Natural killer cell (primary cell): ENCODE data around the gene SERPINA12. TPM values are rescaled to one million over a fixed set of nuclear protein-coding genes. Genes with fewer than 3 reads are reported as not detected.

Experiments used
- ATAC-seq, 3 donors: fragments of 150-1000 bp in 2 of 3; fragments of 200-7000 bp in 1 of 3; cut with Tn5 transposase; 1 replicate in 1 of 3; 2 replicates in 2 of 3; pipeline ENCODE4 v1.10.0; 2021; ENCODE audit warnings: mild to moderate bottlenecking in 2 of 3, moderate library complexity in 2 of 3
- DNase-seq, 2 donors: peaks; one replicate each; pipeline versions ENCODE4 v3.0.0 to v3.0.0-alpha.2; 2013 to 2021; ENCODE audit warnings: mixed read lengths in 1 of 2
- H3K27ac ChIP-seq: one replicate; pipeline ENCODE4 v1.5.1; 2013; ENCODE audit warnings: mild to moderate bottlenecking, low read length
- H3K27me3 ChIP-seq: one replicate; pipeline ENCODE4 v1.6.1; 2013; ENCODE audit warnings: low read length; ENCODE audit not compliant: control insufficient read depth, insufficient read depth
- H3K36me3 ChIP-seq: one replicate; pipeline ENCODE4 v1.6.1; 2013; ENCODE audit warnings: low read length; ENCODE audit not compliant: control insufficient read depth, insufficient read depth
- H3K4me1 ChIP-seq: one replicate; pipeline ENCODE4 v1.6.1; 2013; ENCODE audit warnings: low read length; ENCODE audit not compliant: control insufficient read depth, insufficient read depth
- H3K4me3 ChIP-seq: one replicate; pipeline ENCODE4 v1.5.1; 2013; ENCODE audit warnings: low read length
- H3K9me3 ChIP-seq: one replicate; pipeline ENCODE4 v1.6.1; 2013; ENCODE audit warnings: low read length; ENCODE audit not compliant: control insufficient read depth, insufficient read depth
- H3K27ac Mint-ChIP-seq, 2 donors: one replicate each; pipeline ENCODE4 v1.8.0; 2022; ENCODE audit warnings: mild to moderate bottlenecking in 2 of 2, mixed read lengths in 2 of 2, moderate library complexity in 1 of 2
- H3K27me3 Mint-ChIP-seq, 2 donors: one replicate each; pipeline ENCODE4 v1.8.0; 2022; ENCODE audit warnings: low read depth in 2 of 2, mixed read lengths in 2 of 2
- H3K36me3 Mint-ChIP-seq: one replicate; pipeline ENCODE4 v1.8.0; 2022; ENCODE audit warnings: mixed read lengths
- H3K4me1 Mint-ChIP-seq, 2 donors: one replicate each; pipeline ENCODE4 v1.8.0; 2022; ENCODE audit warnings: mixed read lengths in 2 of 2
- H3K4me3 Mint-ChIP-seq: one replicate; pipeline ENCODE4 v1.8.0; 2022; ENCODE audit warnings: mild to moderate bottlenecking, moderate library complexity, mixed read lengths
- H3K9me3 Mint-ChIP-seq, 2 donors: one replicate each; pipeline ENCODE4 v1.8.0; 2022; ENCODE audit warnings: mixed read lengths in 2 of 2
- WGBS: methylation state at CpG from one replicate; pipeline ENCODE4 v1.1.7; 2013; ENCODE audit warnings: missing lambda C conversion rate; ENCODE audit not compliant: insufficient coverage; 5-methylcytosine and 5-hydroxymethylcytosine counted together
- intact Hi-C: fragments of 100-400 bp; cut with micrococcal nuclease; formaldehyde crosslinking; loops from one replicate; pipeline ENCODE4 v1.14.2; 2022
- total RNA-seq, 4 donors: library from RNA; stranded (reverse); fragments of 120-200 nt in 1 of 4; gene quantifications; one replicate each; pipeline versions ENCODE4 v1.2.3 to v1.2.4, GENCODE V29; 2013 to 2022
- TF ChIP-seq, protein P1 (sequence below): fragments of 200-600 bp; IDR thresholded peaks from one replicate; pipeline ENCODE4 v1.8.0; 2022; ENCODE audit warnings: antibody characterized with exemption

The SERPINA12 gene
- total RNA-seq, 3 donors from 2014 or later (not counting 1 experiment from before 2014, with no cell fraction given) = not detected

DNA sequence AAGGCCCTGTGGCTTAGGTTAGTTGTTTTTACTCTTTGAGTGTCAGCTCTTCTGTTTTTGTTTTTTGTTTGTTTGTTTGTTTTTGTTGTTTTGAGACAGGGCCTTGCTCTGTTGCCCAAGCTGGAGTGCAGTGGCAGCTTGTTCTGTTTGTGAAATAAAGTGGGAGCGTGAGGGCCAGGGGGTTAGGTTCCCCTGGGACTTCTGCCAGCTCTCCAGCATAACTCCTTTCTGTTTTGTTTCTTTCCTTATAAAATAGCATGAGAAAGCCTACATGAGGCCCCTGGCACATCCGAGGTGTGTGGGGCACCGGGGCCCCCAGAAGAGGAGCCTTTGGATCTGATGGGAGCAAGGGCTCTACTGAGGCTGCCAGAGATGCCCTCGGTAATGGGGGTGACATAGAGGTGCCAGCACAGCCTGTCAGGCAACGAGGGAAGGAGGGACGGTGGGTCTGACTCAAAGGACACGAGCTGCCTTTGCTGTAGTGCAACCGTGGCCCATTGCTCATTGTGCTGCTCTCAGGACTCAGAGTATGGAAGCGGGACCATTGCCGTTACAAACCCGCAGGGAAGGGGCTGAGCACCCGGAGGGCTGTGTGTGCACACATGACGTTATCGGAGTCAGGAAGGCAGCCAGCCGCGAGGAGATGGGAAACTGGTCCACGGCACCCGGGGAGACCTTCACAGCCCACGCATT lies 47.6 kb downstream of the SERPINA12 start:
- no peak overlapping the region for H3K4me3 Mint-ChIP-seq
- TF ChIP-seq, protein P1, sequence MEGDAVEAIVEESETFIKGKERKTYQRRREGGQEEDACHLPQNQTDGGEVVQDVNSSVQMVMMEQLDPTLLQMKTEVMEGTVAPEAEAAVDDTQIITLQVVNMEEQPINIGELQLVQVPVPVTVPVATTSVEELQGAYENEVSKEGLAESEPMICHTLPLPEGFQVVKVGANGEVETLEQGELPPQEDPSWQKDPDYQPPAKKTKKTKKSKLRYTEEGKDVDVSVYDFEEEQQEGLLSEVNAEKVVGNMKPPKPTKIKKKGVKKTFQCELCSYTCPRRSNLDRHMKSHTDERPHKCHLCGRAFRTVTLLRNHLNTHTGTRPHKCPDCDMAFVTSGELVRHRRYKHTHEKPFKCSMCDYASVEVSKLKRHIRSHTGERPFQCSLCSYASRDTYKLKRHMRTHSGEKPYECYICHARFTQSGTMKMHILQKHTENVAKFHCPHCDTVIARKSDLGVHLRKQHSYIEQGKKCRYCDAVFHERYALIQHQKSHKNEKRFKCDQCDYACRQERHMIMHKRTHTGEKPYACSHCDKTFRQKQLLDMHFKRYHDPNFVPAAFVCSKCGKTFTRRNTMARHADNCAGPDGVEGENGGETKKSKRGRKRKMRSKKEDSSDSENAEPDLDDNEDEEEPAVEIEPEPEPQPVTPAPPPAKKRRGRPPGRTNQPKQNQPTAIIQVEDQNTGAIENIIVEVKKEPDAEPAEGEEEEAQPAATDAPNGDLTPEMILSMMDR = no peak
- H3K9me3 Mint-ChIP-seq = peaks cover 0 to 3% of the 10 kb centered on the region in 2 donors
- peaks cover 0 to 8% of the 10 kb centered on the region in 2 donors for H3K27me3 Mint-ChIP-seq
- H3K27me3 ChIP-seq = no peaks in the 10 kb centered on the region
- no peak for DNase-seq
- no peak for ATAC-seq
- no peaks in the 10 kb centered on the region for H3K4me1 Mint-ChIP-seq
- 90% methylated on average over 19 of the region's 19 CpGs for WGBS
- peak overlapping the region; percentile 1 for H3K27ac ChIP-seq
- no peaks in the 10 kb centered on the region for H3K36me3 ChIP-seq
- H3K9me3 ChIP-seq = peaks cover 8% of the 10 kb centered on the region
- H3K36me3 Mint-ChIP-seq = no peaks in the 10 kb centered on the region
- peaks cover 13% of the 10 kb centered on the region for H3K4me1 ChIP-seq
- H3K4me3 ChIP-seq = no peak overlapping the region
- H3K27ac Mint-ChIP-seq = no peak overlapping the region
- intact Hi-C loops = no loop called here

DNA sequence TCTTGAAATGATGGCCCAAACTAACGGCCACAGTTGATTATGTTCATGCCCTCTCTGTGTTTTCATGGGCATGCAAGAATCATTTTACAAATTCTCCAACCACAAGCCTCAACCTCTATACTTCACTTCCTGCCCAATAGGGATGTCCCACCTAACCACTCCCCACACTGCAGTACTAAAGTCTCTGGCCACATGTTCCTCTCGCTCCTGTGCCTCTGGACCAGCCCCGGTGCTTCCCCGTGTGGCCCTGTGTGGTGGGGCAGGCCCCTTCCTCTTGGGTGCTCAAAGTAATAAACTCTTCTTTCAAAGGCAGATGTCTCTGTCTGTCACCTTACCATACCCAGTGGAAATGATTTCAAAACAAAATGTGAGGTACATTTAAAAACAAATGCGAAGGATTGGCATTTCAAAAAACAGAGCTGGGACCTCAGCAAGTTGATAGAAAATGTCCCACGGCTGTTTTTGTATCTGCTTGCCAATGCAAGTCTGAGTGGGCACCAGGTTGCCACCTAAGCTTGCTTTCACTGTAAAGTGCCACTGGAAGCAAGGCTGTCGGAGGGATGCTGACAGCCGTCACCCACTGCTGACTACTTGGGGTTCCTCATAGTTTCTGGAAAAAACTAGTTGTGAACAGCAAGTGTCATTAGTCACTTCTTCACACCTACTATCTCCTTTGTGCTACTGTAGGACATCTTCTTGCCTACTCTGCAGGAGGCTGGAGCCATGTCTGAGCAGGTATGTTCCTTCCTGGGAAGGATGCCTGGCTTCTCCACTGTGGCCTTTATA lies 48.4 kb downstream of the SERPINA12 start:
- peaks cover 8% of the 10 kb centered on the region for H3K9me3 ChIP-seq
- peak overlapping the region; percentile 1 for H3K27ac ChIP-seq
- H3K4me1 ChIP-seq = peaks cover 13% of the 10 kb centered on the region
- peaks cover 0 to 4% of the 10 kb centered on the region in 2 donors for H3K27me3 Mint-ChIP-seq
- H3K36me3 Mint-ChIP-seq = no peaks in the 10 kb centered on the region
- no peaks in the 10 kb centered on the region for H3K27me3 ChIP-seq
- TF ChIP-seq, protein P1 = no peak
- H3K27ac Mint-ChIP-seq = no peak overlapping the region
- intact Hi-C loops = no loop called here
- ATAC-seq (peak; percentile 41 to 59 (median 46)), DNase-seq (no peak)
- H3K4me3 ChIP-seq = no peak overlapping the region
- H3K9me3 Mint-ChIP-seq = peaks cover 0 to 3% of the 10 kb centered on the region in 2 donors
- H3K4me1 Mint-ChIP-seq = no peaks in the 10 kb centered on the region
- whole genome bisulfite sequencing = 59% methylated on average over 8 of the region's 8 CpGs
- H3K4me3 Mint-ChIP-seq = no peak overlapping the region
- no peaks in the 10 kb centered on the region for H3K36me3 ChIP-seq

DNA sequence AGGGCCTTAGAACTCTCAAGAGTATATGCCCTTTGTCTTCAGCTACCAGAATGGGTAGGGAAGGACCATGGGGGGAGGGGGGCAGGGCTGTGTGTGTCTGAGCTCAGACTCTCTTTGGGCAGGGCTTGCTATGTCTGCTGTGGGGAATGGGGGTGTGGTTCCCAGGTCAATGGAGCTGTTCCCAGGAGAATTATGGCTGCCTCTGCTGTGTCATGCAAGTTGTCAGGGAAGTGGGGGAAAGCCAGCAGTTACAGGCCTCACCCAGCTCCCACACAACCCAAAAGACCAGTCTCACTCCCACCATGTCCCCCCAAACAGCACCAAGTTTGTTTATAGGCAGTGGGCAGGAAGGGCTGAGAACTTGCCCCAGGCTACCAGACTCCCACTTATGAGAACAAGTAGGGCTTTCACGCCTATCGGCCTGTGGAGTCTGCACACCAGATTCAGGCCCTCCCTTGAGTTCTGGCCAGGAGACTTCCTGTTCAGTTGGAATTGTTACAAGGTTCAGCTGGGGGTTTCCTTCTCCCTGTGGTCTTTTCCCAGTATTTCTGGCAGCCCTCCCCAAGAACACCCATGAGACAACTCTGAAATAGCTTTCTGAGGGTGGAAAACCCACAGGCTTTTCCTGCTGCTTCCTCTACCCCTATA lies 50.6 kb downstream of the SERPINA12 start:
- no peaks in the 10 kb centered on the region for H3K9me3 ChIP-seq
- TF ChIP-seq, protein P1 = no peak
- H3K36me3 ChIP-seq = no peaks in the 10 kb centered on the region
- 38% methylated on average over 2 of the region's 2 CpGs for WGBS
- Mint-ChIP-seq H3K4me1 (no peaks in the 10 kb centered on the region), H3K4me3 (no peak overlapping the region), H3K27me3 (peaks cover 0 to 24% of the 10 kb centered on the region in 2 donors), H3K36me3 (no peaks in the 10 kb centered on the region), H3K9me3 (peaks cover 0 to 3% of the 10 kb centered on the region in 2 donors), H3K27ac (no peak overlapping the region)
- no peak overlapping the region for H3K27ac ChIP-seq
- DNase-seq (no peak), ATAC-seq (no peak)
- intact Hi-C loops = no loop called here
- peaks cover 13% of the 10 kb centered on the region for H3K4me1 ChIP-seq
- H3K27me3 ChIP-seq = no peaks in the 10 kb centered on the region
- no peak overlapping the region for H3K4me3 ChIP-seq
